C1 segment of cervical spinal cord (tissue), 14 donors: ENCODE data around the gene DDX1.
"Not testable (repeated sequence)": the region's sequence is repeated elsewhere in the genome, so short reads cannot be mapped to it uniquely, and the experiment has no call there.

Source experiments
- DNase-seq, 14 donors: peaks; one replicate each; lab custom pipeline; 2025; lab: John Stamatoyannopoulos, UW

Gene DDX1

DNA sequence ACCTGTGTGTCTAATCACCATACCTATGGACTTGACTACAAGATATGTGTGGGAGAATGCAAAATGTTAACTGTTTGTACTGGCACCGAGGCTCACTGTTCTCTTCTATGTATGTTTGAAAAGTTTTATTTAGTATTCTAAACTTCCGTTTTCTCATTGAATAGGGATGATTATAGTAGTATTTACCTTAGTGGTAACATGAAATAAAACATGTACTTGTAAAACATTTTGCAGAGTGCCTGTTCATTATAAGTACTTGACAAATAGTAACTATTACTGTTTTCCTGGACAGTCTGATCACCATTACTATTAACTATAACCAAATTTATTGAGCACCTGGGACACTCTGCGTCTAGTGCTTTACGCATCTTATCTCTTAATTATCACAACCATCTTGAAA is 24.8 kb downstream of the DDX1 start:
- no peak for DNase-seq

DNA sequence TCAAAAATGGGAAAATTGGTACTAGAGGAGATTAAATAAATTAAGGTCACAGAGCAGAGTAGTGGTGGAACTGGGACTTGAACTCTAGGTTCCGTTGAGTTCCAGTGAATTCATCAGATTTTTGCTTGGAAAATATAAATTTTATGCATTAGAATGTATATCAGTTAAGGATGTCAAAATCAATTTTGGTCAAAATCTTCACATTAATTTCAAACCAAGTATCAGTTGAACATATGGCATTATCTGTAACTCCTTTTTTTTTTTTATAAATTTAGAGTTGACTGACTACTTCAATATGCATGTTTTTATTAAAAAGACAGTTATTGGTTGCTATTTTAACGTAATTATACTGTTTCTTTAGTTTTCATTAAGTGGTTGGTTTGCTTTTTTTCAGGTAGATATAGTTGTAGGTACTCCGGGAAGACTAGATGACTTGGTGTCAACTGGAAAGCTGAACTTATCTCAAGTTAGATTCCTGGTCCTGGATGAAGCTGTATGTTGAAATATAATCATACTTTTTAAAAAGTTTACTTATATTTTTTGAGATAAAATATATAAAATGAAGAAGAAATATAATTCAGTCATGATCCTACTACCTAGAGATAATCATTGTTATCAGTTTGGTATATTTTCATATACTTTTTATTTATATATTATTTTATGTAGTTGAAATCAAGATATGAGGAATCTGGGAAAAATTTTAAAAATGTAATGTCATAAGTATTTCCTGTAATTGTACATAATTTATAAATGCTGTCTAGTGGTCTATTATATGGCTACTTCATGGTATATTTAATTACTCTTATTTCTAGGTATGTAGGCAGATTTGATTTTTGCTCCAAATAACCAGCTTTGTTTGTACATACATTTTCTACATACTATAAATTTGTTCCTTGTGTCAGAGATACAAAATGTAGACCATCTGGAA is 25.4 kb downstream of the DDX1 start:
- DNase-seq: no peak

DNA sequence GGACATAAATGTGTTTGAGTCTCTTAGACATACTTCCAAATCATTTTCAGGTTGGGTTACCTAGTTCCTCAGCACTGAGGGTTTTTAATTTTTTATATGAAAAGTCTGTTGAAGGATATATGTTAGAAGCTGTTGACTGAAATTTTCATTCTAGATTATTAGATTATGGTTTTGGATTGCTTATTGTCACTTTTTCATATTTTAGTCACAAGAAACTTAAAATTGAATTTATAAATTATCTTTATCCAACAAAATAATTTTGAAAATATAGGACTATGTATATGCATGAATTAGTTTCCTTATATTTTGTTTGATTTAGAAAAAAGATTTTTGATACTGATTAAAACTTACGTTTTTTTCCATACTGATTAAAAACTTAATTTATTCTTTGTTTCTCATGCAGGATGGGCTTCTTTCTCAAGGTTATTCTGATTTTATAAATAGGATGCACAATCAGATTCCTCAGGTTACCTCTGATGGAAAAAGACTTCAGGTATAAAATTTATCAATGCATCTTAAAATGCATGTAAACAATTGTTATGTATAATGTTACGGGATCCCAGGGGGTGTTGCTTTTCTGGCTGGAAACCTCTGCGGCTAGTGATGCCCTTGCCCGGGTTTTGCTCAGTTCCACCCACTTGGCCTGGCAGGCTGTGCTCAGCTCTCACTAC is 26.2 kb downstream of the DDX1 start:
- no peak for DNase-seq

DNA sequence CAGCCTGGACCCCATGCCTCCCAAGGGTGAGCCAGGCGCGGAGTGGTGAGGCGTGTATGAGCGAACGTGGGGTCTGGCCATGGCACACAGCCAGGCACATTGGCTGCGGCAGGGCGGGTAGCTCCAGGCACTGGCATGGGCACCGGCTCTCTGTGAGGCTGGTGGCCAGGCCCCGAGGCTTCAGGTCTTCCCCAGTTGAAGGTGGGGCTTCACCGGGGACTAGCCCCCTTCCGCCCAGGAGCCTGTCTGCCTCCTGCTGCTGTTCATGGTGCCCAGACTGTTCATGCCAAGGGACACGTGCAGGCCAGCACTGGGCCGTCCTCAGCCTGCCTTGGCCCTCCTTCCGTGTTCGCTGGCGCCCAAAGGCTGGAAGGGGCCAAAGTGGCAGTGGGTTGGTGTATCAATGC is 26.8 kb downstream of the DDX1 start:
- no peak for DNase-seq

DNA sequence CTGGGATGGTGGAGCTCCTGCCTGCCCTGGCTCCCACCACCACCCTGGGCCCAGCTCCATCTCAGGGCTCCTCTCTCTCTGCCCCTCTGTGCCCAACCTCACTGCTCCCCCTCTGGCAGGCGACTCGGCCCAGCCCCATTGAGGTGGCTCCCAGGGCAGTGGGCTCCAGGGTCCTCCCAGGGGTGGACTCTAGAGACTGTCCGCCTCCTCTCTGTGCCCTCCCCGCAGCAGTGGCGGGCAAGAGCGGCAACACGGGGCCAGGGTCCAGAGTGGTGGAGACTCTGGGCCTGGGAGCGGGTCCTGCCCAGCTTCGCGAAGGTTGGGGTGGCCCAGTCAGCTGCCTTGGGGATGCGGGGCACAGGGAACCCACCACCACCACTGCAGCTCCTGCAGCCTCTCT is 27.4 kb downstream of the DDX1 start:
- no peak for DNase-seq

DNA sequence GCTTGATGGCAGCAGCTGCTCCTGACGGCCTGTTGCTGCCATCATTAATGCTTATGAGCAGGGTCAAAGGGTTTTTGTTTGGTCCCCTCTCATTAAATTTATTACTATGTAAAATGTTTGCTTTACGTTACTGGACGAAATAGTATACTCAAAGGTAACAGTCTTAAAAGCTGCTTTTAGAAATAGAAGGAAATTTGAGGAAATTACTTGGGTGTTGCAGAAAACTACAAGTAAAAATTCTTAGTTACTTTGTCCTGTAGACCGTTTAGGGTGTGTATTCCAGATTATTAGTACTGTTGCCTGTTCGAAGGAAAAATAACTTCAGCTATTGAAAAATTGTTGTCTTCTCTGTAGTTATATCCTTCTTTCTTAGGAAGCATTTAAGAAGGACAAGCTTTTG is 27.8 kb downstream of the DDX1 start:
- DNase-seq: no peak

DNA sequence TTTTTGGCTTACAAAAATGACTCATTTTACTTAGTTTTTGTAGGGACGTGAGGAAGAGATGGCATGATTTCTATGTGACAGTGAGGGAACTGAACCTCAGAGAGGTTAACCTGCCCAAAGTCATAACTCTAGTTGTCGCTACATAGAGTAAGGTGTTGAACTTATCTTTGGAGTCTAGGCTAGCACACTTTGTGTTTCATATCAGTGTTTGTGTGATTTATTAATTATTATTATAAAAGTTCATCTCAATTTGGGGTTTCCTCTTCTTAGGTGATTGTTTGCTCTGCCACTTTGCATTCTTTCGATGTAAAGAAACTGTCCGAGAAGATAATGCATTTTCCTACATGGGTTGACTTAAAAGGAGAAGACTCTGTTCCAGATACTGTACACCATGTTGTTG is 28.3 kb downstream of the DDX1 start:
- no peak for DNase-seq

DNA sequence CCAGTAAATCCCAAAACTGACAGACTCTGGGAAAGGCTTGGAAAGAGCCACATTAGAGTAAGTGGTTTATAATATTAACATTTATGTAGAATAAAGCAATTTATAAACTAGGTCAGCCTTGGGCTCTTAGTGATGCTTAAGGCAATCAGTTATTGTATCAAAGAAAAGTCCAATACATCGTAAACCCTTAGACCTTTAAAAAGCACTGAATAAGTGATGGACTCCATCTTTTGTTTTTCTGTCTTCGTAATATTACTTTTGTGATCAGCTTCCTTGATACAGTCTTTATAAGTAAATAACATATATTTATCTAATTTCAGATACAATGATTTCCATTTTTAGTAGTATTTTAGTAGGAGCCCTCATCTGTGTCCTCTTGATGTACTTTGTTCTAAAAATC is 28.7 kb downstream of the DDX1 start:
- DNase-seq: no peak

DNA sequence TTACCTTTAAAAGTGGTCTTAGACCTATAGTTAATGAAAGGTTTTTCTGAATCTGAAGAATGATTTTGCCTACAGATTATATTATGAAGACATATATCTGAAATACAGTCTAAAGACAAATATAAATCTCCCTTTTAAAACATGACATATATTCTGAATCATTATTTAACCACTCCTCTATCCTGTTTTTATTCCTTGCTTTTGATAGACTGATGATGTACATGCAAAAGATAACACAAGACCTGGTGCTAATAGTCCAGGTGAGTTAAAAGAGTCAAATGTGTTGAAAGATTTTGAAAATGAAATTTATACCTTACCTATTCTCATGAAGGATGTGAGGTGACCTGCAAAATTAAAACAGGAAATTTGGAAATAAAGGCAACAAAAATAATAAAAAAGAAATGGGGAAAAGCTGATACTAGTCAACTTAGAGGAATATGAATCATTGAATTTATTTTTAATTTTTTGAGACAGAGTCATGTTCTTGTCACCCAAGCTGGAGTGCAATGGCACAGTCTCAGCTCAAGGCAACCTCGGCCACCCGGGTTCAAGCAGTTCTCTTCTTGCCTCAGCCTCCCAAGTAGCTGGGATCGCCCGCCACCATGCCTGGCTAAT is 29.3 kb downstream of the DDX1 start:
- no peak for DNase-seq

DNA sequence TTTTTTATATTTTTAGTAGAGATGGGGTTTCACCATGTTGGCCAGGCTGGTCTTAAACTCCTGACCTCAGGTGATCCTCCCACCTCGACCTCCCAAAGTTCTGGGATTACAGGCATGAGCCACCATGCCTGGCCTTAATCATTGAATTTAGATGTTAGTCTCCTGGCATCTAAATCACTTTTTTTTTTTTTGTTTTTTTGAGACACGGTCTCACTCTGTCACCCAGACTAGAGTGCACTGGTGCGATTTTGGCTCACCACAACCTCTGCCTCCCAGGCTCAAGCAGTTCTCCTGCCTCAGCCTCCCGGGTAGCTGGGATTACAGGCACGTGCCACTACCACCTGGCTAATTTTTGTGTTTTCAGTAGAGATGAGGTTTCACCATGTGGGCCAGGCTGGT is 29.8 kb downstream of the DDX1 start:
- not testable (repeated sequence) for DNase-seq

DNA sequence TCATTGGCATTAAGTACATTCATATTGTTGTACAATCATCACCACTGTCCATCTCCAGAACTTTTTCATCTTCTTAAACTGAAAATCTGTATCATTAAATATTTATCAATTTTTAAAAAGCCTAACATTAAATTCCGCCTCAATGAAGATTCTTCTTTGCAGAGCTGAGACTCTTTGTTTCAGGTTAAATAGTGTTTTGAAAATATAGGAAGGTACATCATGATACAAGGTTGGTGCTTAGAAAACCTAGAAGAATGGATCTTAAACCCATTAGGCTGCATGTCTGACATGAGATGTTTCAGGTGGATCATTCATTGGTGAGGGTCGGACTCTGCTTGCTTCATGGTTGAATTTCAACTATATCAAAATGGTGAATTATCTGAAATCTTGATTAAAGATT is 30.5 kb downstream of the DDX1 start:
- no peak for DNase-seq

DNA sequence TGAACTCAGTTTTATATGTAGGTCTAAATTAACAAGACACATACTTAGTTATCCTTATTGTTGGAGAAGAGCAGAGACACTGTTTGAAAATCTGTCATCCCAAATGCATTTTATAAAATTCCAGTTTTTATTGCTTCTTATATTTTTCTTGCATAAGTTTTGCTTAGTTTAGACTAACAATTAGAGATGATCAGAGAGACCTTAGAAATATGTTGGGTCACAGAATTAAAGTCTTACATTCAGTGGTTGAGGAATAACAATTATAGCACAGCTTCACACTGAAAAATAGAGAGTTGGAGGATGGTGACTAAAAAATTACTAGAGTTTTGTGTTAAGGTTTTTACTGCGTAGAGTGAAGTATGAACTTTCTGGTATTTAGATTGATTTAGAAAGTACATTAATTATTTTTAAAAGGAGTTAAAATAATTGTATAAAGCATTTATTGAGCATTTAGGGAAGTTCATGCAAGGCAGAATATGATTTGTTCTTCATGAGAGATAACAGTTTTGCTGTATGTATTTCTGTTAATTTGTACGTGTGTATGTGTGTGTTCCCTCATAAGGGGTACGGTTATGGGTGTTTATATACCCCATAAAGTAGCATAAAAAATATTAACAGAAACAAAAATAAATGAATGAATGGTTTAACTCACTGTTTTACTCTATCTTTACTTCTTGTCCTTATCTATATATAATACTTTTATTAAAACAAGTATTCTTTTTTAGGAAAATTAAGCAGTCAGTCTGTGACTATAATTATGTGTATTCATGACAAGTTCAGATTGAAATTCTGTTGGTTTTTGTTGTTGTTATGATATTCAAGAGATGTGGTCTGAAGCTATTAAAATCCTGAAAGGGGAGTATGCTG is 31.2 kb downstream of the DDX1 start:
- no peak for DNase-seq

DNA sequence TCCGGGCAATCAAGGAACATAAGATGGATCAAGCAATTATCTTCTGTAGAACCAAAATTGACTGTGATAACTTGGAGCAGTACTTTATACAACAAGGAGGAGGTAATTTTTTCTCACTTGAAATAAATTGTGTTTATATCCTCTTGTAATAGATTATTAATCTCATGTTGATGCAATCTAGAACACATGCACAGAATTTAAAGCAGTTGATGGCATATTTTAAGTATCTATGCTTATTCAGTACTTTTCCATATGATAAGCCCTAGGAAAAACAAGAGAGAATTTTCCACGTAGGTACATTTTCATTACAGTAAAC is 31.8 kb downstream of the DDX1 start:
- no peak for DNase-seq

DNA sequence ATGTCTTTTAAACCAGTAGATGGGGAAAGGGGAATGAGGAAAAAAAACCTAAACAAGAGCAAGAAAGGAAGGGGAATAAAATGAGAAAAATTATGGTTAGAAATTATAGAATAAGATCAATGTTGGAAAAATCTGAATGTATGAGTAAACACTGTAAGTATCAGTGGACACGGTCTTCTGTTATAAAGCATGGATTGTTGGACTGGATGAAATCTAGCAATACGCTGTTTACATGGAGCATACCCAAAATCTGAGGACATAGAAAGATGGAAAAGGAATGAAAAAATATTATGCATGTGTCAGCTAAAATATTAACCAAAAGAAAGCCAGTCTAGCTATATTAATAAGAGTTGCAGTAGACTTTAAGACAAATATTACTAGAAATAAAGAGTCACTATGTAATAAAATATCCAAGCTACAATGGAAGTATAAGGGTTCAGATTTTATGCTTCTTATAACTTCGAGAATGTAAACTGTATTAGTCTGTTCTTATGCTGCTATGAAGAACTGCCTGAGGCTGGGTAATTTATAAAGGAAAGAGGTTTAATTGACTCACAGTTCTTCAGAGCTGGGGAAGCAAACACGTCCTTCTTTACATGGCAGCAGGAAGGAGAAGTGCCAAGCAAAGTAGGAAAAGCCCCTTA is 32.4 kb downstream of the DDX1 start:
- DNase-seq: no peak

DNA sequence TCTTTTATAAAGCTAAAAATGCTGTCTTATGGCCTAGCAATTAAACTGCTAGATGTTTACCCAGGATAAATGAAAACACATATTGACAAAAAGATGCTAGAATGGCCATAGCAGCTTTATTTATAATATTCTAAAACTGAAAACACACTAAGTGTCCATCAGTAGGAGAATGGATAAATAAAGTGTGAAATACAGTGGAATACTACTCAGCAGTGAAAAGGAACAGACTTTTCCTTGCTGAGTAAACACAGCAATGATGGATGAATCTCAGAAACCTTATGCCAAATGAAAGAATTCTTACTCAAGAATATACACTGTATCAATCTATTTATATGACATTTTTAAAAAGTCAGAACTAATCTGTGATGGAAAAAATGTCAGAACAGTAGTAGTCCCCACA is 33.2 kb downstream of the DDX1 start:
- DNase-seq: no peak

DNA sequence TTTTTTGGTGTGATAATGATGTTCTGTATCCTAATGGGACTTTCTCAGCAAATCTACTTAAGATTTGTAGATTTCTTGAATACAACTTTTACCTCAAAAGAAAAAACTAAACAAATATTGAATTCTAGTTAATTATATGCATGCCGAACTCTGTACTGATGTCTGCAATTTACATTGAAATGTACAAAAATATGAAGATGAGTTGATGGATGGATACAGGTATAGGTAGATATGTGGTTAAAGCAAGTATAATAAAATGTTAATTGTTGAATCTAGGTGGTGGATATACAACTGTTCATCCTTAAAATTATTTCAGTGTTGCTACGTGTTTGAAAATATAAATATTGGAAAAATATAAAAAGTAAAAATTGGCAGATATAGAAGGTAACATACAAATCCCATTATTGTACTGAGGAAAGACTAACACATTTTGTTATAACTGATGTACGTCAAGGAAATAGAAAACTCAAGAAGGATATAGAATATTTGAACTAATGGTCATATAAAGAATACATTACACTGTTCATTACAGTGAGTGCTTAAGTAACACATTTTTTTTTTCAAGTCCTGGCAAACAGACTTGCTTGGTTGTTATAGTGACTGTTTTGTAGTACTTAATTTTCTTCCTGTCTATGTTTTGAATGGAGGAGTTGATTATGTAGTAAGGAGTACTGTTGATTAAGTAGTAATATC is 33.8 kb downstream of the DDX1 start:
- no peak for DNase-seq

DNA sequence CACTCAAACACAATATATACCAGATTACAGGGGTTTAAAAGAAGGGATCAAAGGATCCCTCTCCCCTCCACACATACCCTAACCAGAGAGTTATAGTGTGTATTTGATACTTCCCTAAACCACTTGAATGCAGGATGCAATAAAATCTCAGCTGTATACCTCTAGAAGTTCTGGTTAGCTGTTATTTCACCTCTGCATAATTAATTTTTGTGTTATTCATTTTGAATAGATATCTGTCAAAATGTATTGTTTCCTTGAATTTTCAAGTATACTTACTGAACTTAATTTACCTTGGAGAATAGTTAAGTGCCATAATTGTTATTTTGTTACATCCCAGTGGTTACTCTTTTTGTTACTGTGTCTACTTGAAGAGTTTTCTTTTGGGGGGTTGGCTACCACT is 34.5 kb downstream of the DDX1 start:
- DNase-seq: no peak

DNA sequence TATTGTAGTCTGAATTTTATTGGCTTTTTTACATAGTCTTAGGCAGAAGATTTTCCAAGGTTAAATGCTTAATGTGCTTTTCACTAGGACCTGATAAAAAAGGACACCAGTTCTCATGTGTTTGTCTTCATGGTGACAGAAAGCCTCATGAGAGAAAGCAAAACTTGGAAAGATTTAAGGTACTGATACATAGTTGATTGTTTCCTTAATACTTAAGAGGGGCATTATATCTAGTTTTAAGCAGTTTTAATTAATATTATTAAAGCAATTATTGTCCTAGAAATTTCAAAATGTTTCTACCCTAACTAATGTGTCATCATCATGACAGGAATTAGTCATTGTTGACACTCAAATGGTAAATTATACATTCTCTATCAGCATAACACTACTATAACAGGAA is 35.3 kb downstream of the DDX1 start:
- no peak for DNase-seq

DNA sequence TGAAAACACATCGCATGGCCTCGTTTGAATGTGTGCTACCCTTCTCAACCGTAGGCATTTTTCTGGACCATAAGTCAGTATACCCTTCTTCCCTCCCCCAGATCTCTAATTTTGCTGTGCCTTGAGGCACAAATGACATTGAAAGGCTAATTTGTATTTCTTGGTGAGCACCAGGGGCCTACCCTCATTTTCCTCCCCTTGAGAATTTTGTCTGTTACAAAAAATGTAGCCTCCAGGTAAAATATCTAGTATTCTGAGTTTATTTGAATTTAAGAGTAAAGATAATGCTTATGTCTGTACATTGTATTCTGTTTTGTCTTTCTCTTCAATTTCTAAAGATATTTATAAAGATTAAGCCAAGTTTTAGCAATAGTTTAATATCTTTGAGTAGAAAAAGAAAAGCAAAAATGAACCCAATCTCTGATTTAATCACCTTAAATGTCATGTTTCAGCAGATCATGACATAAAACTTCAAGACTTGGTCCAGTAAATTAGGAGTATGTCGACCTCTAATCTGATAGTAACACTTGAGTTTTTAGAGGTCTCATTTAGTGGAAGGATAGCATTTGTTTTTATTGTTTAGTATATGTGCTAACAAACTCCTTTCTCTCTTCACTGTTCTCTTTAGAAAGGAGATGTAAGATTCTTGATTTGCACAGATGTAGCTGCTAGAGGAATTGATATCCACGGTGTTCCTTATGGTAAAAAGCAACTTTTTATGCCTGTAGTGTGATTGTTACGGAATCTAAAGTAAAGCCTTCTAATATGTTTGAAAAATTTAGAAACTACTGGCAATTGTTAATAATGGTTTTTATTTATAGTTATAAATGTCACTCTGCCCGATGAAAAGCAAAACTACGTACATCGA is 36.4 kb downstream of the DDX1 start:
- DNase-seq: no peak
